Gastroesophageal sphincter (tissue), 4 donors: ENCODE results near the gene AHNAK2. TPM values are rescaled to one million over a fixed set of nuclear protein-coding genes. Genes with fewer than 3 reads are reported as not detected.

Experiments
- ATAC-seq: fragments of 150-250 bp; one replicate; pipeline ENCODE4 v1.9.1; 2016; ENCODE audit warnings: mild to moderate bottlenecking, moderate library complexity
- H3K27ac ChIP-seq, 4 donors: fragments of 200-600 bp; sonication (generic) in 3 of 4; 1 replicate in 3 of 4; 2 replicates in 1 of 4; pipeline ENCODE4 v1.5.1; 2016 to 2019
- H3K27me3 ChIP-seq: fragments of 200-600 bp; sonication (generic); one replicate; pipeline ENCODE4 v1.5.1; 2019
- H3K36me3 ChIP-seq, 2 donors: fragments of 200-600 bp; sonication (generic); one replicate each; pipeline ENCODE4 v1.5.1; 2019; ENCODE audit warnings: control low read depth in 1 of 2
- H3K4me1 ChIP-seq, 3 donors: fragments of 200-600 bp; sonication (generic); 1 replicate in 2 of 3; 2 replicates in 1 of 3; pipeline ENCODE4 v1.5.1; 2016 to 2019; ENCODE audit warnings: control low read depth in 2 of 3
- H3K4me3 ChIP-seq, 2 donors: fragments of 200-600 bp; sonication (generic); one replicate each; pipeline ENCODE4 v1.5.1; 2019; ENCODE audit warnings: mild to moderate bottlenecking in 1 of 2, moderate library complexity in 1 of 2
- H3K9me3 ChIP-seq, 3 donors: fragments of 200-600 bp; sonication (generic); one replicate each; pipeline ENCODE4 v1.5.1; 2017 to 2019; ENCODE audit warnings: control low read depth in 2 of 3
- EP300 ChIP-seq: sonication (generic); formaldehyde crosslinking; IDR thresholded peaks from one replicate; pipeline ENCODE4 v1.6.1; 2017; ENCODE audit warnings: antibody characterized with exemption, mild to moderate bottlenecking
- POLR2A ChIP-seq, 2 donors: fragments of 450-650 bp; IDR thresholded peaks; one replicate each; pipeline ENCODE4 v1.6.1; 2017; ENCODE audit warnings: antibody characterized with exemption in 2 of 2, mild to moderate bottlenecking in 2 of 2, moderate library complexity in 1 of 2
- POLR2AphosphoS5 ChIP-seq: sonication (generic); formaldehyde crosslinking; IDR thresholded peaks from one replicate; pipeline ENCODE4 v1.6.1; 2017; ENCODE audit warnings: antibody characterized with exemption
- WGBS, 2 donors: methylation state at CpG; one replicate each; pipeline ENCODE4 v1.1.5; 2018; ENCODE audit warnings: low coverage in 1 of 2; 5-methylcytosine and 5-hydroxymethylcytosine counted together
- total RNA-seq, 4 donors: library from RNA; depleted of rRNA; stranded (reverse); fragments of >200 nt; gene quantifications; one replicate each; pipeline ENCODE4 v1.1.0, GENCODE V29; 2016
- TF ChIP-seq, protein P1 (sequence below), 4 experiments: fragments of 200-600 bp in 2 of 4; fragments of 450-650 bp in 2 of 4; sonication (generic) in 1 of 4; IDR thresholded peaks; one replicate each; pipeline ENCODE4 v1.5.1; 2017 to 2019; ENCODE audit warnings: antibody characterized with exemption in 4 of 4, mild to moderate bottlenecking in 2 of 4, moderate library complexity in 2 of 4

The AHNAK2 gene
- total RNA-seq, 4 donors from 2014 or later = 105 to 529 (median 239) TPM

DNA sequence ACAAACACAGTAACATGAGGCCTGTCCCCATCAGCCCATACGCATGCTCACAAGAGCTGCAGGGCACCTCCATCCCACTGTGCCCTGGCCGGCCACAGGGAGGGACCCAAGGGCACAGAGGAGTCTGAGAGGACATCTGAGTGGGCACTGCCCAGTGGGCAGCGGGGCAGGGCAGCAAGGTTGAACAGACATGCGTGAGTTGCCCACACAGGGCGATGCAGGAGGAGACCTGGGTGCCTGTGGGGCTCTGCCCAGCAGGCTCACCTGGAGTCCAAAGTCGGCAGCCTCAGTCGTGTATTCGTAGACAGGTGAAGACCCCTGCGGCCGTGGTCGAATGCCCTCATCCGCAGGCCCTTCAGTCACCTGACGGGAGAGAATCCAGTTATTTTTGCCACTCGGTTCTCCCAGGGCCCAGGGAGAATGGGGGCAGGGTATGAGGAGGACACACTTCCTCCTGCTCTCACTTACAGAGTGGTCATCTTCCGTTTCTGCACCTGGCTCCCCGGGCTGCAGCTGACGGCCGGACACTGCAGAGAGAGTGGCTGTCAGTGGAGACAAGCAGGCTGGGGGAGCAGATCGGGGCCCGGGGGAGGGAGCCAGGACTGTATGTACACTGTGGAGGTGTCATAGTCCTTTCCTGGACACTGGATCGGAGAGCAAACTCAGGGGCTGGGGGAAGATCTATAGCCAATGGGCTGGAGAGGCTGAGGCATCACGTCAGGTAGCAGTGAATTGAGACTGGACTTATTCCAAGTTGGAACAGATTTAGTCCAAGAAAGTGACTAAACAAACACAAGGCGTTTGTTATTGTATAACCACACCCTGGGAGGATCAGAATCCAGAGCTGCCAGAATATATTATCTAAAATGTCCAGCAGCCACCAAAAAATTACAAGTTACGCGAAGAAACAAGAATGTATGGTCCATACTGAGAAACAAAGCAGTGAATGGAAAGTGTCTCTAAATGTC lies 20.7 kb downstream of the AHNAK2 start:
- WGBS, 2 donors = 57 to 82% methylated on average over 4 of the region's 25 CpGs
- Histone ChIP-seq H3K27ac (peak overlapping the region in 1 of 4 donors; percentile 4), H3K36me3 (peaks cover 0 to 53% of the 10 kb centered on the region in 2 donors), H3K4me1 (peaks cover 0 to 42% (median 8%) of the 10 kb centered on the region in 3 donors), H3K9me3 (no peaks in the 10 kb centered on the region), H3K27me3 (no peaks in the 10 kb centered on the region), H3K4me3 (no peak overlapping the region)
- TF ChIP-seq POLR2A (IDR thresholded peaks at IDR 0.05) = no peak
- no peak for TF ChIP-seq EP300
- no peak for TF ChIP-seq POLR2AphosphoS5
- TF ChIP-seq, protein P1, sequence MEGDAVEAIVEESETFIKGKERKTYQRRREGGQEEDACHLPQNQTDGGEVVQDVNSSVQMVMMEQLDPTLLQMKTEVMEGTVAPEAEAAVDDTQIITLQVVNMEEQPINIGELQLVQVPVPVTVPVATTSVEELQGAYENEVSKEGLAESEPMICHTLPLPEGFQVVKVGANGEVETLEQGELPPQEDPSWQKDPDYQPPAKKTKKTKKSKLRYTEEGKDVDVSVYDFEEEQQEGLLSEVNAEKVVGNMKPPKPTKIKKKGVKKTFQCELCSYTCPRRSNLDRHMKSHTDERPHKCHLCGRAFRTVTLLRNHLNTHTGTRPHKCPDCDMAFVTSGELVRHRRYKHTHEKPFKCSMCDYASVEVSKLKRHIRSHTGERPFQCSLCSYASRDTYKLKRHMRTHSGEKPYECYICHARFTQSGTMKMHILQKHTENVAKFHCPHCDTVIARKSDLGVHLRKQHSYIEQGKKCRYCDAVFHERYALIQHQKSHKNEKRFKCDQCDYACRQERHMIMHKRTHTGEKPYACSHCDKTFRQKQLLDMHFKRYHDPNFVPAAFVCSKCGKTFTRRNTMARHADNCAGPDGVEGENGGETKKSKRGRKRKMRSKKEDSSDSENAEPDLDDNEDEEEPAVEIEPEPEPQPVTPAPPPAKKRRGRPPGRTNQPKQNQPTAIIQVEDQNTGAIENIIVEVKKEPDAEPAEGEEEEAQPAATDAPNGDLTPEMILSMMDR (IDR thresholded peaks at IDR 0.05) = no peak
- ATAC-seq = no peak

DNA sequence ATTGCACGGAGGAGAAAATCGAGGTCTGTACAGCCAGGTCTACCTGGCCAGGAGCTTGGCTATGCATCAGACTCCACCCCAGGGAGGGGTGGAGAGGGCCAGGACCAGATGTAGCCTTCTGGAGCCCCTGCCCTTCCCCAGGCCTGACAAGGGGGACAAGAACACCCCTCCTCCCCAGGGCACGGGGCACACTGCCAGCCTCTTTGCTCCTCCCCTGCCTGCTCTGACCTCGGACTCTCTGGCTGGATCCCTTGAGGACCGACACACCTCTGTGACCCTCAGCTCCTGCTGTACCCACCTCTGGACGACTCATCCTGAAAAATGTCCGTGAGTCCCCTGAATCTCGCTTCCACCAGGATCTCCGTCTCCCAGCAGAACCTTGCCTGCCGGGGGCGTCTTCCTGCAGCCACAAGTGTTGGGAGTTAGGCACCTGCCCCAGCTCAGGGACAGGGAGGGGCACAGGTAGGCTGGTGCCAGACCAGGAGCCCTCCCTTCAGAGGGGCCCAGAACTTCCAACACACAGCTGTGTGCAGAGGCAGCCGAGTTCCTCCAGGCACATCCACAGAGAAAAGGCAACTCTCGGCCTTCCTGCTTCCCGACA lies 21.8 kb downstream of the AHNAK2 start:
- no CpG with 5 or more reads among the region's 14 CpGs for WGBS, 2 donors
- Histone ChIP-seq H3K36me3 (peaks cover 0 to 64% of the 10 kb centered on the region in 2 donors), H3K27ac (no peak overlapping the region), H3K4me1 (peaks cover 0 to 33% (median 8%) of the 10 kb centered on the region in 3 donors), H3K9me3 (no peaks in the 10 kb centered on the region), H3K27me3 (no peaks in the 10 kb centered on the region), H3K4me3 (no peak overlapping the region)
- TF ChIP-seq POLR2AphosphoS5 = no peak
- TF ChIP-seq, protein P1 (IDR thresholded peaks at IDR 0.05) = no peak
- no peak for TF ChIP-seq POLR2A (IDR thresholded peaks at IDR 0.05)
- no peak for ATAC-seq

DNA sequence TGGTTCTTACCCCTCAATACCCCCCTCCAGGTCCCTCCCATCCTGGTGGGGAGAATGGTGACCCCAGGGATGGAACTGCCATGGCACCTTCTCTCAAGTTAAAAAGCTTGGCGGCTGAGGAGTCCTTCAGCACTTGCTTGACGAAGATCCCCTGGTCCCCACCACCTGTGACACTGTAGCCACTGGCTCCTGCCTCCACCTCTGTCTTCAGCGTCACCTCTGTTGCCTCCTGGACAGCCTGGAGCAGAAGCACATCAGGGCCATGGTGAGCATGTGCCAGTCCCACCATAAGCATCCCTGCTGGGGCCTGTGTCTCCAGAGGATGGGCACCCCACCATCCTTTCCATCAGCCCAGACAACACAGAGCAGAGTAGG lies 22.8 kb downstream of the AHNAK2 start:
- no peak for ATAC-seq
- Histone ChIP-seq H3K4me3 (no peak overlapping the region), H3K9me3 (no peaks in the 10 kb centered on the region), H3K27me3 (no peaks in the 10 kb centered on the region), H3K4me1 (peaks cover 0 to 26% (median 8%) of the 10 kb centered on the region in 3 donors), H3K27ac (no peak overlapping the region), H3K36me3 (peaks cover 0 to 74% of the 10 kb centered on the region in 2 donors)
- TF ChIP-seq, protein P1 (IDR thresholded peaks at IDR 0.05) = no peak
- TF ChIP-seq POLR2A (IDR thresholded peaks at IDR 0.05) = no peak
- no peak for TF ChIP-seq EP300
- no peak for TF ChIP-seq POLR2AphosphoS5
- WGBS, 2 donors = no CpG with 5 or more reads among the region's 3 CpGs

DNA sequence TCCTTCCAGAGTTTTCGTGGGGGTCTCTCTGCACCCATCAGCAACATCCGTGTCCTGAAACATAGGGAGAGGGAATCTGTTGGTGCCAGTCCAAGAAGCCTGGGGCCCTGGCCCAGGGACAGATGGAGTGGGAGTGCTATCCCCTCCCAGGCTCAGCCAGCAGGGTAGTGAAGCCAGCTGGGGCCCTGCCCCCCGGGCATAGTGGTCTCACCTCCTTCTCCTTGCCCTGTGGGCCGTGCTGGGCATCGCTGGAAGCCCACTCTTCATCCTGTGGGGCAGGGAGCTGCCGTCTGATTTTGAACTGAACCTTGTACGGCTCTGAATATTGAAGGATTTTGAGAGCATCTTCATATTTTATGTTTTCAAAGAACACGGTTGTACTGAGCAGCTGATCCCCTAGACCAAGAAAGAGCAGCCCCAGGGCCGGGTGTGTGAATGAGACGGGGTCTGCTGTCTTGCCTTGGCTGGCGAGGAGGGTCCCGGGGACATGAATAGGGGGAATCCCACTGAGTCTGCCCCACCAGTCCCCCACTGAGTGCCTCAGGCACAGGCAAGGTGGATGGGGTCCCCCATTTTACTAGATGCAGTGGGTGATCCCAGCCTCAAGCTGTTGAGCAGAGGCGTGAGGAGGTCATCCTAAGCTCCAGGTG lies 23.3 kb downstream of the AHNAK2 start:
- no peaks in the 10 kb centered on the region for H3K9me3 ChIP-seq
- TF ChIP-seq EP300 (no peak), POLR2AphosphoS5 (no peak), POLR2A (IDR thresholded peaks at IDR 0.05) (no peak)
- TF ChIP-seq, protein P1 (IDR thresholded peaks at IDR 0.05) = no peak
- WGBS, 2 donors = no CpG with 5 or more reads among the region's 13 CpGs
- no peaks in the 10 kb centered on the region for H3K27me3 ChIP-seq
- peaks cover 0 to 79% of the 10 kb centered on the region in 2 donors for H3K36me3 ChIP-seq
- ATAC-seq = no peak
- H3K27ac ChIP-seq = no peak overlapping the region
- H3K4me1 ChIP-seq = peaks cover 0 to 24% (median 8%) of the 10 kb centered on the region in 3 donors
- H3K4me3 ChIP-seq = no peak overlapping the region
